ENCODE data around the gene CDH3. TPM values are rescaled to one million over a fixed set of nuclear protein-coding genes. Genes with fewer than 3 reads are reported as not detected.

CDH3 gene
- 0.13 and 0.22 TPM in 2 replicates for total RNA-seq

GRCh38 chr16:68644715-68645493 lies at the start of gene CDH3:
CDH3 (plus strand) TSS chr16:68645310; CDS start chr16:68645380, 70 bp downstream.

GRCh38 chr16:68737046-68737729 lies 92.1 kb downstream of the CDH3 start, which contains the start of gene CDH1:
CDH1 (plus strand) TSS chr16:68737292; CDS start chr16:68737416, 124 bp downstream.

Small RNA genes lying within 50 kb of the gene (small RNA-seq; reads per million reads assigned to genes)
- gene HSPE1P5 (not detected), gene RF01233 (not detected), gene RNA5SP429 (not detected)

Other genes starting within 250 kb of the CDH3 start
- gene SMPD3, start 196.8 kb upstream of the CDH3 start, total RNA-seq = 0.26 and 0.32 TPM in 2 replicates
- 38.3 and 47.2 TPM in 2 replicates for gene ZFP90, start 106.0 kb upstream of the CDH3 start, total RNA-seq
- 0.11 TPM in 1 of 2 replicates, not detected in the other for gene CDH1, start 92.0 kb downstream of the CDH3 start, total RNA-seq
- 23.8 and 24.8 TPM in 2 replicates for gene TANGO6, start 198.2 kb downstream of the CDH3 start, total RNA-seq